HCT116 (cell line): Measurements from ENCODE around the gene OR1L8. TPM values are rescaled to one million over a fixed set of nuclear protein-coding genes. Genes with fewer than 3 reads are reported as not detected.

Source experiments
- ATAC-seq: fragments of 200-7000 bp; cut with Tn5 transposase; 2 replicates; pipeline ENCODE4 v1.9.1; 2020; ENCODE audit warnings: mild to moderate bottlenecking, moderate library complexity
- BruUV-seq: library from RNA; stranded (reverse); fragments of 400-500 nt; replicated peaks from 2 replicates; lab custom pipeline; 2021; lab: Mats Ljungman, UMichigan
- CTCF ChIA-PET: fragments of 300-600 bp; sonication (Branson Sonifier 250); formaldehyde crosslinking; loops from one replicate; lab custom pipeline; 2021; ENCODE audit warnings: antibody characterized with exemption; lab: Charles Lee
- POLR2A ChIA-PET: fragments of 300-600, 350-600 bp; sonication (Branson Sonifier 250); formaldehyde crosslinking; loops from one replicate; lab custom pipeline; 2021; ENCODE audit warnings: antibody characterized with exemption; lab: Charles Lee
- RAD21 ChIA-PET, 2 experiments: fragments of 300-600 bp; sonication (Branson Sonifier 250); formaldehyde crosslinking; loops; one replicate each; lab custom pipeline; 2023; ENCODE audit warnings: low total read pairs in 2 of 2; ENCODE audit not compliant: uncharacterized antibody in 2 of 2, unreplicated experiment in 2 of 2, low non-redundant PET in 1 of 2; lab: Charles Lee
- DNase-seq: peaks from one replicate; pipeline ENCODE4 v3.0.0-alpha.2; 2010; ENCODE audit warnings: low read depth, low spot score
- H2AFZ ChIP-seq: fragments of 200-600 bp; shearing (Covaris generic), sonication (generic); 2 replicates; pipeline ENCODE4 v1.6.1; 2017; ENCODE audit warnings: low read depth, mixed run types, mixed read lengths, antibody characterized with exemption, low read length; ENCODE audit not compliant: poor library complexity, severe bottlenecking
- H3K27ac ChIP-seq: 2 replicates; pipeline ENCODE4 v1.5.1; 2012; ENCODE audit warnings: low read depth, low read length
- H3K27me3 ChIP-seq: fragments of 200-600 bp; sonication (generic); 2 replicates; pipeline ENCODE4 v1.6.1; 2016; ENCODE audit warnings: mixed run types, low read length, mixed read lengths; ENCODE audit not compliant: insufficient read depth
- H3K36me3 ChIP-seq, 2 experiments: fragments of 200-500 bp in 1 of 2; fragments of 200-600 bp in 1 of 2; sonication (Bioruptor generic) in 1 of 2; sonication (generic) in 1 of 2; 2 replicates each; pipeline versions ENCODE4 v1.5.1 to v1.6.1; 2014 to 2016; ENCODE audit warnings: low read length in 2 of 2, inconsistent platforms in 1 of 2, mixed read lengths in 1 of 2, mixed run types in 1 of 2; ENCODE audit not compliant: insufficient read depth in 2 of 2, control insufficient read depth in 1 of 2
- H3K4me1 ChIP-seq, 2 experiments: fragments of 200-600 bp in 1 of 2; sonication (generic) in 1 of 2; 2 replicates each; pipeline versions ENCODE4 v1.5.1 to v1.6.1; 2012 to 2017; ENCODE audit warnings: low read length in 2 of 2, inconsistent platforms in 1 of 2, mild to moderate bottlenecking in 1 of 2, mixed read lengths in 1 of 2, mixed run types in 1 of 2, moderate library complexity in 1 of 2; ENCODE audit not compliant: insufficient read depth in 2 of 2, control insufficient read depth in 1 of 2
- H3K4me2 ChIP-seq: fragments of 200-600 bp; sonication (generic); 2 replicates; pipeline ENCODE4 v1.6.1; 2017; ENCODE audit warnings: mixed run types, low read length, mixed read lengths
- H3K4me3 ChIP-seq, 2 experiments: fragments of 200-600 bp in 1 of 2; sonication (generic) in 1 of 2; replicated peaks in 1 of 2; 2 replicates each; pipeline ENCODE4 v1.5.1; 2011 to 2016; ENCODE audit warnings: low read length in 2 of 2, control low read depth in 1 of 2, low read depth in 1 of 2, mild to moderate bottlenecking in 1 of 2, mixed read lengths in 1 of 2, mixed run types in 1 of 2
- H3K79me2 ChIP-seq: fragments of 200-600 bp; sonication (generic); 2 replicates; pipeline ENCODE4 v1.6.1; 2017; ENCODE audit warnings: mild to moderate bottlenecking, mixed run types, low read length, moderate library complexity, mixed read lengths; ENCODE audit not compliant: insufficient read depth
- H3K9ac ChIP-seq: fragments of 200-600 bp; sonication (generic); 2 replicates; pipeline ENCODE4 v1.6.1; 2016; ENCODE audit warnings: low read length, mixed read lengths
- H3K9me2 ChIP-seq: fragments of 200-600 bp; sonication (generic), shearing (Covaris generic); 2 replicates; pipeline ENCODE4 v1.6.1; 2017; ENCODE audit warnings: mixed run types, mild to moderate bottlenecking, moderate library complexity; ENCODE audit not compliant: insufficient read depth
- H3K9me3 ChIP-seq, 2 experiments: fragments of 200-500 bp in 1 of 2; fragments of 200-600 bp in 1 of 2; sonication (Bioruptor generic) in 1 of 2; sonication (generic) in 1 of 2; 2 replicates each; pipeline ENCODE4 v1.6.1; 2014 to 2017; ENCODE audit warnings: low read length in 2 of 2, mixed read lengths in 2 of 2, inconsistent platforms in 1 of 2, low read depth in 1 of 2, mild to moderate bottlenecking in 1 of 2, mixed run types in 1 of 2, moderate library complexity in 1 of 2; ENCODE audit not compliant: control insufficient read depth in 1 of 2, insufficient read depth in 1 of 2
- H4K20me1 ChIP-seq: fragments of 200-600 bp; sonication (generic), shearing (Covaris generic); 2 replicates; pipeline ENCODE4 v1.6.1; 2017; ENCODE audit warnings: mixed run types, mild to moderate bottlenecking, moderate library complexity; ENCODE audit not compliant: insufficient read depth
- ATF3 ChIP-seq: IDR thresholded peaks from 2 replicates; pipeline ENCODE4 v1.6.1; 2012
- CBX3 ChIP-seq: IDR thresholded peaks from 2 replicates; pipeline ENCODE4 v1.6.1; 2012; ENCODE audit warnings: low read depth
- CTCF ChIP-seq, 3 experiments: fragments of 200-600 bp in 1 of 3; sonication (generic) in 1 of 3; IDR thresholded peaks in 2 of 3; conservative IDR thresholded peaks in 1 of 3; 2 replicates each; pipeline ENCODE4 v1.5.1; 2012 to 2017; ENCODE audit warnings: low read depth in 2 of 3, low read length in 2 of 3, antibody characterized with exemption in 1 of 3, borderline replicate concordance in 1 of 3, control low read depth in 1 of 3, mild to moderate bottlenecking in 1 of 3, mixed read lengths in 1 of 3, mixed run types in 1 of 3, moderate library complexity in 1 of 3; ENCODE audit not compliant: insufficient read depth in 1 of 3
- ELF1 ChIP-seq: IDR thresholded peaks from 2 replicates; pipeline ENCODE4 v1.6.1; 2012; ENCODE audit warnings: low read depth, borderline replicate concordance
- EZH2phosphoT487 ChIP-seq: fragments of 200-600 bp; IDR thresholded peaks from 2 replicates; pipeline ENCODE4 v1.6.1; 2018; ENCODE audit warnings: antibody characterized with exemption, borderline replicate concordance
- JUND ChIP-seq: IDR thresholded peaks from 2 replicates; pipeline ENCODE4 v1.6.1; 2012
- MAX ChIP-seq: IDR thresholded peaks from 2 replicates; pipeline ENCODE4 v1.6.1; 2012
- POLR2A ChIP-seq: IDR thresholded peaks from 2 replicates; pipeline ENCODE4 v1.7.0; 2011; ENCODE audit warnings: borderline replicate concordance; ENCODE audit not compliant: insufficient read depth, insufficient read length; ENCODE audit errors: extremely low read depth
- REST ChIP-seq: IDR thresholded peaks from 2 replicates; pipeline ENCODE4 v1.6.1; 2012; ENCODE audit warnings: low read depth
- SIN3A ChIP-seq: IDR thresholded peaks from 2 replicates; pipeline ENCODE4 v1.6.1; 2012; ENCODE audit warnings: low read depth
- ZBTB33 ChIP-seq: IDR thresholded peaks from 2 replicates; pipeline ENCODE4 v1.6.1; 2011; ENCODE audit warnings: mild to moderate bottlenecking, low read length, moderate library complexity; ENCODE audit not compliant: insufficient replicate concordance; ENCODE audit errors: extremely low read depth
- ZFX ChIP-seq: fragments of 450-650 bp; IDR thresholded peaks from 2 replicates; pipeline ENCODE4 v1.6.1; 2017
- ZNF274 ChIP-seq: fragments of 200-500 bp; sonication (Bioruptor generic); IDR thresholded peaks from 2 replicates; pipeline ENCODE4 v1.6.1; 2014; ENCODE audit warnings: mild to moderate bottlenecking, low read depth, low read length, inconsistent platforms
- intact Hi-C: fragments of 100-400 bp; cut with micrococcal nuclease; formaldehyde crosslinking; loops from 2 replicates; pipeline ENCODE4 v1.10.0; 2022
- total RNA-seq: library from RNA; stranded (reverse); gene quantifications from one replicate; pipeline ENCODE4 v1.2.1, GENCODE V29; 2021; ENCODE audit not compliant: unreplicated experiment

Gene OR1L8
- total RNA-seq, 1 experiment from 2014 or later, result not detected

GRCh38 chr9:122527193-122527592, 56.0 kb downstream of the OR1L8 start, which contains the start of gene OR1N1:
OR1N1 (minus strand) TSS chr9:122527293; CDS start chr9:122527293, 0 bp downstream.
- no peak for DNase-seq
- Histone ChIP-seq H3K4me2 (no peak within 1 kb of the TSS), H3K4me3 (no peak within 1 kb of the TSS), H3K4me1 (no peaks in the 10 kb centered on the region)
- TF ChIP-seq MAX (no peak), ELF1 (no peak), ATF3 (no peak), ZNF274 (no peak), SIN3A (no peak), REST (no peak), POLR2A (no peak), CTCF (IDR thresholded peaks at IDR 0.05 in 2 of 3, conservative IDR thresholded peaks at IDR 0.05 in 1 of 3; ENCODE audit: borderline replicate concordance in 1 of 3, insufficient read depth in 1 of 3, low read depth in 2 of 3, low read length in 2 of 3) (no peak), EZH2phosphoT487 (no peak), ZBTB33 (no peak), CBX3 (no peak), ZFX (no peak), JUND (no peak)
- TF ChIP-seq, all 23 proteins: peak for 0
- Histone ChIP-seq H3K9ac (no peak within 1 kb of the TSS), H3K27ac (no peak within 1 kb of the TSS), H3K9me3 (no peaks in the 10 kb centered on the region), H3K9me2 (no peaks in the 10 kb centered on the region), H3K79me2 (no peaks in the 10 kb centered on the region), H2AFZ (no peak within 1 kb of the TSS), H3K27me3 (peaks cover 24% of the 10 kb centered on the region; the same call in 1 of the 2 replicates), H3K36me3 (no peaks in the 10 kb centered on the region), H4K20me1 (no peaks in the 10 kb centered on the region)
- ChIA-PET POLR2A (no interaction called here), RAD21 (no interaction called here), CTCF (no interaction called here)
- no peak for ATAC-seq
- intact Hi-C loops, result no loop called here
- no TSS peak for BruUV-seq
